PC-9 (cell line): ENCODE measurements around the gene LMAN1.

Experiments used
- CTCF ChIP-seq: fragments of 200-600 bp; sonication (generic); conservative IDR thresholded peaks from 2 replicates; pipeline ENCODE4 v1.6.1; 2017; ENCODE audit warnings: mixed run types, antibody characterized with exemption, mild to moderate bottlenecking, moderate library complexity
- EZH2 ChIP-seq: fragments of 200-600 bp; sonication (generic); IDR thresholded peaks from 2 replicates; pipeline ENCODE4 v1.8.0; 2017; ENCODE audit warnings: antibody characterized with exemption, low read depth

GRCh38 chr18:59305295-59305694, 53.8 kb downstream of the LMAN1 start:
- no peak for TF ChIP-seq CTCF
- no peak for TF ChIP-seq EZH2
